Measurements from ENCODE around the gene GRB7. TPM values are rescaled to one million over a fixed set of nuclear protein-coding genes. Genes with fewer than 3 reads are reported as not detected.
A peak's percentile ranks its signal among the peaks of the same experiment; 100 is the strongest.
"Not testable (repeated sequence)": the region's sequence is repeated elsewhere in the genome, so short reads cannot be mapped to it uniquely, and the experiment has no call there.

The GRB7 gene
- total RNA-seq, 2 experiments from 2014 or later, result 1.2 TPM; not detected in 1

GRCh38 chr17:39719563-39720355 lies 18.0 kb upstream of the GRB7 start:
- ChIA-PET POLR2A (interaction anchor here (1.9 kb wide), 1 partner anchor 82 kb away, joined by 5 read pairs; no protein-coding TSS in a partner anchor), CTCF (interaction anchor here (1.3 to 2.3 kb wide), 2 partner anchors 10 to 66 kb away, joined by 3 to 9 read pairs; partner anchors contain the start of gene MIEN1)
- no peak for DNase-seq
- Mint-ChIP-seq H3K4me3 (no peak overlapping the region), H3K4me1 (ENCODE audit: low read depth) (no peaks in the 10 kb centered on the region), H3K36me3 (ENCODE audit: low read depth) (no peaks in the 10 kb centered on the region), H3K27me3 (no peaks in the 10 kb centered on the region), H3K9me3 (no peaks in the 10 kb centered on the region), H3K27ac (no peak overlapping the region)
- no peak for TF ChIP-seq CTCF (IDR thresholded peaks at IDR 0.05)
- ATAC-seq, result no peak
- intact Hi-C loops (cut with micrococcal nuclease), result no loop called here

GRCh38 chr17:39722104-39722503 lies 15.6 kb upstream of the GRB7 start:
- Mint-ChIP-seq H3K27ac (no peak overlapping the region), H3K9me3 (no peaks in the 10 kb centered on the region), H3K36me3 (ENCODE audit: low read depth) (peaks cover 5% of the 10 kb centered on the region), H3K4me1 (ENCODE audit: low read depth) (peaks cover 2% of the 10 kb centered on the region), H3K4me3 (no peak overlapping the region), H3K27me3 (no peaks in the 10 kb centered on the region)
- ATAC-seq, result no peak
- no peak for DNase-seq
- POLR2A ChIA-PET, result interaction anchor here (0.6 kb wide), 1 partner anchor 34 kb away, joined by 4 read pairs; no protein-coding TSS in a partner anchor
- intact Hi-C loops (cut with micrococcal nuclease), result no loop called here
- TF ChIP-seq CTCF (IDR thresholded peaks at IDR 0.05), result no peak
- CTCF ChIA-PET, result no interaction called here

- DNase-seq (peak; percentile 26), ATAC-seq (peak; percentile 69)
- CTCF ChIA-PET, result no interaction called here
- no peak overlapping the region for H3K4me3 Mint-ChIP-seq
- H3K27ac Mint-ChIP-seq, result no peak overlapping the region
- intact Hi-C loops (cut with micrococcal nuclease), result no loop called here
- POLR2A ChIA-PET, result interaction anchor here (0.6 kb wide), 1 partner anchor 33 kb away, joined by 4 read pairs; no protein-coding TSS in a partner anchor
- no peaks in the 10 kb centered on the region for H3K27me3 Mint-ChIP-seq
- H3K4me1 Mint-ChIP-seq (ENCODE audit: low read depth), result peaks cover 2% of the 10 kb centered on the region
- no peaks in the 10 kb centered on the region for H3K9me3 Mint-ChIP-seq
- peaks cover 12% of the 10 kb centered on the region for H3K36me3 Mint-ChIP-seq (ENCODE audit: low read depth)
- TF ChIP-seq CTCF (IDR thresholded peaks at IDR 0.05), result no peak
Observed at GRCh38 chr17:39722965-39723848, 14.5 kb upstream of the GRB7 start.

- DNase-seq, result no peak
- Mint-ChIP-seq H3K27me3 (no peaks in the 10 kb centered on the region), H3K27ac (no peak overlapping the region), H3K4me1 (ENCODE audit: low read depth) (peaks cover 14% of the 10 kb centered on the region), H3K36me3 (ENCODE audit: low read depth) (peaks cover 16% of the 10 kb centered on the region), H3K4me3 (no peak overlapping the region), H3K9me3 (no peaks in the 10 kb centered on the region)
- ChIA-PET POLR2A (interaction anchor here (0.9 to 1.6 kb wide), 2 partner anchors 27 to 36 kb away, joined by 3 read pairs; no protein-coding TSS in a partner anchor), CTCF (interaction anchor here (1.3 kb wide), 1 partner anchor 56 kb away, joined by 3 read pairs; the partner anchor contains the start of gene PNMT)
- no peak for ATAC-seq
- intact Hi-C loops (cut with micrococcal nuclease), result no loop called here
- no peak for TF ChIP-seq CTCF (IDR thresholded peaks at IDR 0.05)
Observed at GRCh38 chr17:39724731-39725130, 13.0 kb upstream of the GRB7 start.

- ChIA-PET CTCF (interaction anchor here (0.8 to 1.1 kb wide), 2 partner anchors 57 to 103 kb away, joined by 4 read pairs; partner anchors contain the start of gene PNMT), POLR2A (interaction anchor here (0.7 to 1.6 kb wide), 3 partner anchors 26 to 37 kb away, joined by 3 read pairs; no protein-coding TSS in a partner anchor)
- intact Hi-C loops (cut with micrococcal nuclease); DNase-seq; ATAC-seq; H3K9me3 Mint-ChIP-seq; H3K4me3 Mint-ChIP-seq; H3K27me3 Mint-ChIP-seq; H3K27ac Mint-ChIP-seq: not testable (repeated sequence)
- Mint-ChIP-seq H3K4me1 (ENCODE audit: low read depth) (peaks cover 17% of the 10 kb centered on the region), H3K36me3 (ENCODE audit: low read depth) (peaks cover 16% of the 10 kb centered on the region)
Observed at GRCh38 chr17:39725923-39726322, 11.8 kb upstream of the GRB7 start.
